Activated CD4-positive, alpha-beta T cell treated with anti-CD3 and anti-CD28 coated beads, Interleukin-2, Interleukin-6, amounts not matched to agents 100 ng/mL and 50 ng/mL, durations not matched to agents 16 hours and 8 hours (primary cell): Measurements from ENCODE around the gene KIF22.
A peak's percentile ranks its signal among the peaks of the same experiment; 100 is the strongest.
"Not testable (repeated sequence)": the region's sequence is repeated elsewhere in the genome, so short reads cannot be mapped to it uniquely, and the experiment has no call there.

ENCODE experiments used
- DNase-seq: peaks from one replicate; pipeline ENCODE4 v3.0.0-alpha.2; 2020

The KIF22 gene

DNA sequence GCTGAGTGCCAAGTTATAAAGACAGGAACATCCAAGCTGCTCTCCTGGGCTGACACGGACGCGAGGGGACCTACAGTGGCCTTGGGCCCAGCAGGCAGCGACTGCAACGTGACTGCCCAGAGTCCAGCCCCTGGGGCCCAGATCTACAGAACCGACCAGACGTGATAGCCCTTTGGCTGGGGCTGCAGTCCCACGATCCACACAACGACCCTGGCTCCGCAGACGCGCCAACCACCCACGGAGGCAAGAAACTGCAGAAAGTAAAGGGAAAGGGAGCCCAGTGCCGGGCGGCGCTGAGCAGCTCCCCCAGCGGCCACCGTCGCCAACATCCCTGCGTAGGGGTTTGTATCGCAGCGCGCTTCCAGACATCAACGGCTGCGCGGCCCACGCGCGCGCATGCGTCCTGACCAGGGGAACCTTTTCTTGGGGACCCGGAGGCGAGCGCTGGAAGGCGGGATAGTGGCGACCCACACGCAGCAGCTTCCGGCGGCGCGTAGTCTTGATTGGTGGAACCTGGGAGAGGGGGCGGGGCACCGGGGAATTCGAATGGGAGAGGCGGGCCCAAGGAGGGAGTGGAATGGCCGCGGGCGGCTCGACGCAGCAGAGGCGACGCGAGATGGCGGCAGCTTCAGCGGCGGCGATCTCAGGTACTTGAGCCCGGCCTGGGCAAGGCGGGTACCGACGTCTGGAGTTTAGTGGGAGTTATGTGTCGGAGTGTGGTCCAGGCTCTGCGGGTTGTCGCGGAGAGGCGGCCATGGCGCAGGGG lies at the start of gene KIF22:
Gene KIF22, plus strand, starts transcription at position 569 of the 766 bp plus-strand sequence. Its CDS starts 9 bp downstream, at position 578.
- peak; percentile 100 for DNase-seq

DNA sequence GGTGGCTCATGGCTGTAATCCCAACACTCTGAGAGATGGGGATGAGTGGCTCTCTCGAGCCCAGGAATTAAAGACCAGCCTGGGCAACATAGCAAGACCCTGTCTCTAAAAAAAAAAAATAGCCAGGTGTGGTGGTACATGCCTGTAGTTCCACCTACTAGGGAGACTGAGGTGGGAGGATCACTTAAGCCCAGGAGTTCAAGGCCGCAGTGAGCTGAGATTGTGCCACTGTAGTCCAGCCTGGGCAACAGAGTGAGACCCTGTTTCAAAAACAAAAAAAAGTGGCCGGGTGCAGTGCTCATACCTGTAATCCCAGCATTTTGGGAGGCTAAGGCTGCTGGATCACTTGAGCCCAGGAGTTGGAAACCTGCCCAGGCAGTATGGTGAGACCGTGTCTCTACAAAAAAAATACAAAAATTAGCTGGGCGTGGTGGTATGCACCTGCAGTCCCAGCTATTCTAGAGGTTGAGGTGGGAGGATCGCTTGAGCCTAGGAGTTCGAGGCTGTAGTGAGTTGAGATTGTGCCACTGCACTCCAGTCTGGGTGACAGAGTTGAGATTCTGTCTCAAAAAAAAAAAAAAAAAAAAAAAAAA lies 47.8 kb upstream of the KIF22 start:
- DNase-seq = no peak

DNA sequence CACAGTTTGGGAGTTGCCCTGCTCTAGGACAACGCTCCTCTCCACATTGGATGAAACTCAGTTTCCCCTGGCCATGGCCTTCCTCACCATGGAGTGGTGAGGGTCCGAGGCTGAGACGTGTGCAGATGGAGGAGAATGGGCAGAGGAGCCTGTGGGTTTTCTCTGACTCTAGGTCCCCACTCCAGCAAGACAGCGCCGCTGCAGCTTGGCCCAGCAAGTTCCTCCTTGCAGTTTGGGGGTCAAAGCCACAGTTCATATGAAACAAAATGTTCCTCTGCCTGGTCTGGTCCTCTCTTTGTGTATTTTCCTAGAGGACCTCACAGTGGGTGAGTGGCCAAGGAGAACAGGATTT lies 47.1 kb upstream of the KIF22 start:
- DNase-seq = no peak

DNA sequence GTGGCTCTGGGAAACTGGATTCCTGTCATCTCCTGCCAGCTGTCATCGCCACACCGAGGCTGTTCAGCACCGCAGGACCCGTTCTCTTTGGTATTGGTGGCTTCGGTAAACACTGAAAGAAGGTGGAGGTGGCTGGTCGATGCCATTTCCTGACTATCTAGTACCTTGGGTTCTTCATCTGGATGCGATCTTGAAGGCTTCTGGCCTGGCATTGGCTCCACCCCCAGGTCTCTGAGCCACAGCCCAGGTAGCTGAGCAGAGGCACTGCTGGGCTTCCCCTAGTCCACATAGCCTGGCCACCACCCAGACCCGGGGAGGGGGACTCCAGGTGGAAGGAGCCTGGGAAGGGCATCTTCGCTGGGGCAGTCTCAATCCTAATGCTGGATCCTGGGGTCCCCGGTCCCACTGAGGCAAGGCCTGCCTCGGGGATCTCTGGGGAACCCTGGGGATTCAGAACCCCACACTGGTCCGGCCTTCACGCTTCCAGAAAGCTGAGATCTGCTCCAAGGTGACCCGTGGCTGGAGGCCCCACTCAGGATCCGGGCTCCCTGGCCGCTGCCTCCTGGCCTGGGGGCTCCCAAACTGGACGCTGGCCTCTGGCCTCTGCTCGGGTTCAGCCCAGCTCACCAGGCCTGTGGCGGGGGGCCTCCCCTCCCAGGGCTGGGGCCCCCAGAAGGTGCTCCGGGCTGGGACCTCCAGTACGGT lies 46.6 kb upstream of the KIF22 start:
- DNase-seq = peak; percentile 9

DNA sequence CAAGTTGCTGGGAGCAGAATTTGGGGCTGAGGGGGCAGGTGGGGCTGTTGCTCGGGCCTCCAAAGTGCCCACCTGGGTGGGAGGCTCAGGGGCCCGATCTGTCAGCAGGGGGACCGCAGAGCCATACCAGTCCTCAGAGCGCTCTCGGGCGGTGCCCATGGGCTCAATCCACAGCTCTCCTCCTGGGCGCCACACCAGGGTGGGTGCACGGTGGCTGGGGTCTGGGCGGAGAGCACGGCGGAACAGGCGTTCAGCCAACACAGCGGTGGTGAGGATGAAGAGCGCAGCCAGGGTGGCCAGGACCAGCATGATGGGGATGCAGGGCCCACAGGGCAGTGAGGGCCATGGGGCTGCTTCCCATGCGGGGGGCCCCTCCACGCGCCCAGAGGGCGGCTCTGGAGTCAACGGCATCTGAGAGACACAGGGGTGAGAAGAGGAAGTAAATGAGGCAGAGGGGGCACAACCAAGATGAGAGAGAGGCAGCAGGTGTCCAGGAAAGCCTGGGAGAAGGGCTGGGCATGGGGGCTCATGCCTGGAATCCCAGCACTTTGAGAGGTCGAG lies 45.9 kb upstream of the KIF22 start:
- DNase-seq = no peak

DNA sequence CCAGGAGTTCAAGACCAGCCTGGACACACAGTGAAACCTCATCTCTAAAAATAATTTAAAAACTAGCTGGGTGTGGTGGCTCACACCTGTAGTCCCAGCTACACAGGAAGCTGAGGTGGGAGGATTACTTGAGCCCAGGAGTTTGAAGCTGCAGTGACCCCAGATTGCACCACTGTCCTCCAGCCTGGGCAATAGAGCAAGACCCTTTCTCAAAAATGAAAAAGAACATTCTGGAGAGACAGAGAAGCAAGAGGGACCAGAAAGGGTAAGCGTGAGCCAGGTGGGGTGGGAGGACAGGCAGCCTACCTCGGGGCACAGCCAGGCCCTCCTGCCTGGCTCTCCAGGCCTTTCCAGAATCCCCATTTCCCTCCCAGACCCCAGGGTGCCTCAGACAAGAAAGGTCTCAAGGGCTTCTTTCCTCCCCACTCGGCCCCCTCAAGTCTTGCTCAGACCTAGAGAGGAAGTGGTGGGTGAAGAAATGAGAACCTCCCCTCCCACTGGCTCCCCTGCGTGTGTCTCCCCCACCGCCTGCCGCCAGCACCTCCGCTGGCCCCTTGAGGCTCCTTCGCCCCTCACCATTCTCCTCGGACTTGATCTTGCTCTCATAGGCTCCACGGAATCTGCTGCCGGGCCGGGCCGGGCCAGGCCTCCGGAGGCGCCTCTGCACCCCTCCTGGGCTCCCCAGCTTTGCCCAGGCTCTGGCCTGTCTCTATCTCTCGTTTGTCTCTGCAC lies 45.3 kb upstream of the KIF22 start:
- DNase-seq = peak; percentile 74

DNA sequence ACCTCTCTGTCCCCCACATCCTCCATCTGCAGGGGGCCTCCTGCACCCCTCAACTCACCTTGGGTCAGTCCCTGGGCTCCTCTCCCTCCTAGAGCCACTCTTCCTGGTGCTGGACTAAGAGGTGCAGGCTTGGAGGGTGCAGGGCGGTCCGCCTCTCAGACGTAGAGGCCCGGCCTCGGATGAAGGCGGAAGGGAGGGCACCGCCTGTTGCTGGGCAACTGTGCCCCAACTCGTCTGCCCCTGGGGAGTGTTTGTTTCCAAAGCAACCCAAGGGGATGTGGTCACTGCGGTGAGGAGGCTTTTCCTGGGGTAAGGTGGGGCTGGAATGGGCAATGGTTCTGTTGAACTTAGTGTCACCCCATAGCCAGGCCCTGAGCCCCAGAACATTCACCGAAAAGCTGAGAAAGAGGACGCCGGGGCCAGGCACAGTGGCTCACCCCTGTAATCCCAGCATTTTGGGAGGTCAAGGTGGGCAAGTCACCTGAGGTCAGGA lies 44.7 kb upstream of the KIF22 start, which contains the start of gene C16orf54:
Gene C16orf54, minus strand, starts transcription at position 138 of the 493 bp plus-strand sequence. CDS start 1,039 bp downstream, outside the sequence.
- peak; percentile 95 for DNase-seq

DNA sequence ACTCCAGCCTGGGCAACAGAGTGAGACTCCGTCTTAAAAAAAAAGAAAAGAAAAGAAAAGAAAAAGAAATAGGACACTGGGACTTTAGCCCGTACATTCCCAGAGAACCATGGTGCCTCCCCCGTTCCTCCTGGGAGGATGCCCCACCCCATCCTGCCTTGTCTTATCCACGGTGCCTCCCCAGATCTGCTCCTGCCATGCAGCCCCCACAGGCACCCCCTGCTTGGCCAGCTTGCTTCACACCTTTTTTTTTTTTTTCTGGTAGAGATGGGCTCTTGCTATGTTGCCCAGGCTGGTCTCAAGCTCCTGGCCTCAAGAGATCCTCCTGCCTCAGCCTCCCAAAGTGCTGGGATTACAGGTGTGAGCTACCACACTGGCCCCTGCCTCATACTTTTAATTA lies 44.0 kb upstream of the KIF22 start:
- DNase-seq = not testable (repeated sequence)

DNA sequence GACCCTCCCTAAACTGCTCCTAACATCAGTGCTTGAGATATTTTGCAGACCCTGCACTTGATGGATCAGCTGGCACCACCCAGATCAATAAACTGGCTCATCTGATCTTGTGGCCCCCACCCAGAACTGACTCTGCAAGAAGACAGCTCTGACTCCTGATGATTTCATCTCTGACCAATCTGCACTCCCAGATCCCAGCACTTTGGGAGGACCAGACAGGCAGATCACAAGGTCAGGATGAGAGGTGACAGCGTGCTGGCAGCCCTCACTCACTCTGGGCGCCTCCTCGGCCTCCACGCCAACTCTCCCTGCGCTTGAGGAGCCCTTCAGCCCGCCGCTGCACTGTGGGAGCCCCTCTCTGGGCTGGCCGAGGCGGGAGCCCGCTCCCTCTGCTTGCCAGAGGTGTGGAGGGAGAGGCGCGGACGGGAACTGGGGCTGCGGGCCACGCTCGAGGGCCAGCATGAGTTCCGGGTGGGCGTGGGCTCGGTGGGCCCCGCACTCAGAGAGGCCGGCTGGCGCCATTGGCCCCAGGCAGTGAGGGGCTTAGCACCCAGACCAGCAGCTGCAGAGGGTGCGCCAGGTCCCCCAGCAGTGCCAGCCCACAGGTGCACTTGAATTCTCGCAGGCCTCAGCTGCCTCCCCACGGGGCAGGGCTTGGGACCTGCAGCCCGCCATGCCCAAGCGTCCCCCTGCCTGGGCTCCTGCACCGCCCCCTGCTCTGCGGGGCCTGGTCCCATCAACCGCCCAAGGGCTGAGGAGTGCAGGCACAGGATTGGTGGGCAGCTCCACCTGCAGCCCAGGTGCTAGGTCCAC lies 42.4 kb upstream of the KIF22 start:
- DNase-seq = no peak

DNA sequence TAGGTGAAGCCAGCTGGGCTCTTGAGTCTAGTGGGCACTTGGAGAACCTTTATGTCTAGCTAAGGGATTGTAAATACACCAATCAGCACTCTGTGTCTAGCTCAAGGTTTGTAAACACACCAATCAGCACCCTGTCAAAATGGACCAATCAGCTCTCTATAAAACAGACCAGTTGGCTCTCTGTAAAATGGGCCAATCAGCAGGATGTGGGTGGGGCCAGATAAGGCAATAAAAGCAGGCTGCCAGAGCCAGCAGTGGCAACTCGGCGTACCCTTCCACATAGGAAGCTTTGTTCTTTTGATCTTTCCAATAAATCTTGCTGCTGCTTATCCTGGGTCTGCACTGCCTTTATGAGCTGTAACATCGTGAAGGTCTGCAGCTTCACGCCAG lies 41.8 kb upstream of the KIF22 start:
- DNase-seq = peak; percentile 24

DNA sequence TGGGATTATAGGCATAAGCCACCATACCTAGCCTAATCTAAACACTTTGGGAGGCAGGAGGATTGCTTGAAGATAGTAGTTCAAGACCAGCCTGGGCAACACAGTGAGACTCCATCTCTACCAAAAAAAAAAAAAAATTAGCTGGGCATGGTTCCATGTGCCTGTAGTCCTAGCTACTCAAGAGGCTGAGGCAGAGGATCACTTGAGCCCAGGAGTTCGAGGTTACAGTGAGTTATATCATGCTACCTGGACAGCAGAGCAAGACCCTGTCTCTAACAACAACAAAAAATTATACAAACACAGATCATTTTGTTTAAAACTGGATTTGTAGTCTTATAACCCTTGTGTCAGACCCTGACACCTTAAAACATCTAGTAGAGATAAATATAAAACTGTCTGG lies 37.0 kb upstream of the KIF22 start:
- DNase-seq = no peak

DNA sequence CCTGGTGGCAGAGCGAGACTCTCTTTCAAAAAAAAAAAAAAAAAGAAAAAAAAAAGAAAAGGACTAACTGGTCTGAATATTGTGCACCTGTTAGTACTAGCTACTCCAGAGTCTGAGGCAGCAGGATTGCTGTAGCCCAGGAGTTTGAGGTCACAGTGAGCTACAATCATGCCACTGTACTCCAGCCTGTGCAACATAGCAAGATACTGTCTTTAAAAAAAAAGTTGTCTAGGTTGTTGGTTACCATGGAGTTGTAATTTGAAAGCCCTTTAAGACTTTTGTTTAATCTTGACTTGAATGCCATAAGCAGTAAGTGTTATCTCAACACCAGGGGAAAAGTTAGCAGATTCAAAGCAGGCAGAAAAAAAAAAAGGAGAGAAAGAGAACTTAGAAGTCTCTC lies 33.9 kb upstream of the KIF22 start:
- DNase-seq = no peak

DNA sequence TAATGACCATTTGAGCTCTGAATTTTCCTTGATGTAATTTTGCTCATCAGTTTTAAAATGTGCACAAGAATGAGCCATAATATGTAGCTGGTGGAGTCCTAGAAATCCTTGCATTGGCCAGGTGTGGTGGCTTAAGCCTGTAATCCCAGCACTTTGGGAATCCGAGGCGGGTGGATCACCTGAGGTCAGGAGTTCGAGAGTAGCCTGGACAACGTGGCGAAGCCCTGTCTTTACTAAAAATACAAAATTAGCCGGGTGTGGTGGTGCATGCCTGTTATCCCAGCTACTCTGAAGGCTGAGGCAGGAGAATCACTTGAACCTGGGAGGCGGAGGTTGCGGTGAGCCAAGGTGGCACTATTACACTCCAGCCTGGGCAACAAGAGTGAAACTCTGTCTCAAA lies 33.5 kb upstream of the KIF22 start:
- DNase-seq = not testable (repeated sequence)

DNA sequence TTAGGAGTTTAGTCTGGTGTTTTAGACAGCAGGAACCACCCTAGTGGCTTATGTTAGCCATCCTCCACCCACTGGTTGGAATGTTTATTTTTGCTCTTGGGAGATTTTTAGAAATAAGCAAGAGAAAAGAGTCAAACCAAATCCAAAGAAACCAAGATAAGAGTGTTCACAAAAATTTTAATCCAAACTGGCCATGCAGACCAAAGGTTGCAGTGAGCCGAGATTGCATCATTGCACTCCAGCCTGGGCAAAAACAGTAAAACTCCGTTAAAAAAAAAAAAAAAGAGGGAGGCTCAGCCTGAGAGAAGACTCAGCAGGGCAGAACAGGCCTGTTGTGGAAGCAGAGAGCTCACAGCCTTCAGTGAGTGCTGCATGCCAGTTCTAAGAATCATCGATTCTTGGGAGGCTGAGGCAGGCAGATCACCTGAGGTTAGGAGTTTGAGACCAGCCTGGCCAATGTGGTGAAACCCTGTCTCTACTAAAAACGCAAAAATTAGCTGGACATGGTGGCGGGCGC lies 32.5 kb upstream of the KIF22 start:
- DNase-seq = no peak

DNA sequence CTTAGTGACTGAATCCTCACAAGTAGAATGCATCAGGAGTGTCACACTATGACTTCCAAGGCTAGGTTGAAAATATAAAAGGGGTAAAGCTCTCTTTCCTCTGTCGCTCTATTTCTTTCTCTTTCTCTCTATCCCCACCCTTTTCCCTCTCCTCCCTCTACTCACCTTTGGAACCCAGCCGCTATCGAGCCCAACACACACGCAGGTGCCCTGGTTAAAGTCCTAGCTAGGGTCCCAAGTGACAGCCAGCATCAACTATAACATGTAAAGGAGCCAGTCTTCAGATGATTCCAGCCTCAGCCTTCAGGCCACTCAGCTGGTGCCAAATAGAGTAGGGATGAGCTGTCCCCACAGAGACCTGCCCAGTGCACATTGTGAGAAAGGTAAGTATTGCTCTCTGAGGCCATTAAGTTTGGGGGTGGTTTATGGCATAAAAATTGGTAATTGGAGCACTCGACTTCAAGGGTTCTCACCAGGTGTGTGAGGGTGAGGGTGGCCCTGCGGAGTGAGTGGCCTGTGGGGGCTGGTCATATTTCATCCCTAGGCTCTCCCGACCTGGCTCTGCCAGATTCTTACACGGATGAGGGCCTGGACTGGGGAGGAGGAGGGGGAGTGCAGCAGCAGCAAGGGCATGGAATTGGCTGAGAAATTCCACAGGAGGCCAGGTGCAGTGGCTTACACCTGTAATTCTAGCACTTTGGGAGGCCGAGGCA lies 29.8 kb upstream of the KIF22 start:
- DNase-seq = no peak

DNA sequence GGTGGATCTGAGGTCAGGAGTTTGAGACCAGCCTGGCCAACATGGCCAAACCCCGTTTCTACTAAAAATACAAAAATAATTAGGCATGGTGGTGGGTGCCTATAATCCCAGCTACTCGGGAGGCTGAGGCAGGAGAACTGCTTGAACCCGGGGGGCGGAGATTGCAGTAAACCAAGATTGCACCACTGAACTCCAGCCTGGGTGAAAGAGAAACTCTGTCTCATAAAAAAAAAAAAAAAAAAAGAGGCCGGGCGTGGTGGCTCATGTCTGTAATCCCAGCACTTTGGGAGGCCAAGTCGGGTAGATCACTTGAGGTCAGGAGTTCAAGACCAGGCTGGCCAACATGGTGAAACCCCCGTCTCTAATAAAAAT lies 29.3 kb upstream of the KIF22 start:
- DNase-seq = not testable (repeated sequence)

DNA sequence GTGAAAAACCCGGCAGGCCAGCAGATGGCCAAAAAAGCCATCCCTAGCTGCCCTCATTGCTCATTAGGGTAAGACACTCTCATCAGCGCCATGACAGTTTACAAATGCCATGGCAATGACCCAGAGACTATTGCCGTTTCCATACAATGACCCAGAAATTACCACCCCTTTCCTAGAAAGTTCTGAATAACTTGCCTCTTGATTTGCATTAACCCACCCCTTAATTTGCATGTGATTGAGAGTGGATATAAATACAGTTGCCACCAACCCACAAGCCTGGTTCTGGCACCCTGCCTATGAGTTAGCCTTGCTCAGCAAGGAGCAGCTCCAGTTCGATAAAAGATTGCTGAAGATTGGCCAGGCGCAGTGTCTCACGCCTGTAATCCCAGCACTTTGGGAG lies 28.7 kb upstream of the KIF22 start:
- no peak for DNase-seq

DNA sequence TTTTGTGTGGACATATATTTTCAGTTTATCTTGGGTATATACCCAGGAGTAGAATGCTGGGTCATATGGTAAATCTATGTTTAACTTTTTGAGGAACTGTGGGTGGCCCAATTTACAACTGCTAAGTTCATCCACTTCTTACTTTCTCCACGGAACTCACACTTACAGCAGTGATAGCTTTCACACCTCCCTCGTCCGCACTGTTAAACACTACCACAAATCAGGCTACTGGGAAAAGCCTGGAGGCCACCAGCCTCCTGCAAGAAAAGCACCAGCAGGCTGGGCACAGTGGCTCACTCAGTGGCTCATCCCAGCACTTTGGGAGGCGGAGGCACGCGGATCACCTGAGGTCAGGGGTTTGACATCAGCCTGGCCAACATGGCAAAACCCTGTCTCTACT lies 27.2 kb upstream of the KIF22 start:
- no peak for DNase-seq

DNA sequence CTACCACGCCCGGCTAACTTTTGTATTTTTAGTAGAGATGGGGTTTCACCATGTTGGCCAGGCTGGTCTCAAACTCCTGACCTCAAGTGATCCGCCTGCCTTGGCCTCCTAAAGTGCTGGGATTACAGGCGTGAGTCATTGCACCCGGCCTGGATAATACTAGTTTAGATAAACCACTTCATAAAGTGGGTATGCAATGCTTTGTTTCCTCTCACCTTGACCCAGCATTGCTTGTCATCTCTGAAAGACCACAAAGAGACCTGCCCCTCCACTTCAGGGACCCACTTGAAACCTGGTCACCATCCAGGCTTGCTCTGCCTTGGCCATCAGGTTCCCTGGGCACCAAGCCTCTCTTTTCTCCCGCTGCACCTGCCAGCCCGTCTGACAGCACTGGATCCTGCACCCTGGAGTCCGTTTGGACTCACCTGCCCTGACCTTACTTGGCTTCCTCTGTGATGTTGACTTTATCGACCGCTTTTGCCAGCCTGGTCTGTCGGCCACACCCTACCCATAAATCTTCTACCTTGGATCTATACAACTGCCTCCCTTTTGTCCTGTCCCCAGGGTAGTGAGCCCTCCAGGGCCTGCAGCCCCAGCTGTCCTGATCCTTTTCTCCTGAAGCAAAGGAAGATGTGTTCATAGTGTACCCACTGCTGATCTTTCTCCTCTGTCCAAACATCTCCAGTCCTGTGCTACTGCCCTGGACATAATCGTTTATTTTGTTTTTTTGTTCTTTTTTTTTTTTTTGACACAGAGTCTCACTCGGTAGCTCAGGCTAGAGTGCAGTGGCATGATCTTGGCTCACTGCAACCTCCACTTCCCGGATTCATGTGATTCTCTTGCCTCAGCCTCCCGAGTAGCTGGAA lies 25.2 kb upstream of the KIF22 start:
- no peak for DNase-seq

DNA sequence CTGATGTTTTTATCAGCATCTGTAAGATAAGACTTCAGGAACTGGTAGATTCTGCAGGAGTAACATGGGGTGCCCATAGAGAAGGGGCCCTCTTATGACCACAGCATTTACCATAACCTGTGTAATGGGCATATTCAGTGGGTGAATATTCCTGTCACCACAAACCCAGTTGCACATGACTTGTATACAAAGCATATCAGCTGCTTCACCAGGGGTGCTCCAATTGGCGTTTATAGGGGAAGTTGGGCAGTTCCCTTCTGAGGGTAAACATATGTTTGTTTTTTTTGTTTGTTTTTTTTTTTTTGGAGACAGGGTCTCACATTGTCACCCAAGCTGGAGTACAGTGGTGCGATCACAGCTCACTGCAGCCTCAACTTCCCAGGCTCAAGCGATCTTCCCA lies 24.0 kb upstream of the KIF22 start:
- DNase-seq = no peak
